22Rv1 (cell line): ENCODE results near the gene LETM1.

Experiments
- ZFX ChIP-seq: fragments of 450-650 bp; IDR thresholded peaks from 2 replicates; pipeline ENCODE4 v1.6.1; 2017; ENCODE audit warnings: antibody characterized with exemption, borderline replicate concordance
- TF ChIP-seq, protein P1 (sequence below): fragments of 450-650 bp; IDR thresholded peaks from 2 replicates; pipeline ENCODE4 v1.5.1; 2017; ENCODE audit warnings: mild to moderate bottlenecking

DNA sequence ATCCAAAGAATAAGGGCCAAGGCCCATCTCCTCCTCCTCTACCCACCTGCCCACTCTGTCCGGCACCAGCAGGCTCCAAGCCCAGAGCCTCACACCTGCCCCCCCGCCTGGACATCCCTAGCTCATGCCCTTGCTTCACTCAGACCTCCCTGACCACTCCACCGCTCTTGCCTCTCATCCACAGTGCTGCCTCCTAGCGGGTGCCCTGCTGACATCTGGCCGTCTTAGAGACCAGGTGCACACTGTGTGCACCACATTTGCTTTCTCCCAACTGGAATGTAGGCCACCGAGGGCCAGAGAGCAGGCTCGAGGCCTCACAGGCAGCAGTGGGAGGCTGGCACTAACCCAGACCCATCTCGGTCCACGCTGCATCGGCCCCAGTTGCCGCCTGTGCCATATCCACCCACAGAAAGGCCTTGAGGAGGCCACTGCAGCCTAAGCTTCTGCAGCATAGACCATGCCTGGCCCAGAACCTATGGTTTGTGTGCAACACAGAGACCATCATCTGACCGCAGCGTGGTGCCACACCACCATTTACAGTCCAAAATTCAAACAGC is 13.5 kb downstream of the LETM1 start:
- TF ChIP-seq, protein P1, sequence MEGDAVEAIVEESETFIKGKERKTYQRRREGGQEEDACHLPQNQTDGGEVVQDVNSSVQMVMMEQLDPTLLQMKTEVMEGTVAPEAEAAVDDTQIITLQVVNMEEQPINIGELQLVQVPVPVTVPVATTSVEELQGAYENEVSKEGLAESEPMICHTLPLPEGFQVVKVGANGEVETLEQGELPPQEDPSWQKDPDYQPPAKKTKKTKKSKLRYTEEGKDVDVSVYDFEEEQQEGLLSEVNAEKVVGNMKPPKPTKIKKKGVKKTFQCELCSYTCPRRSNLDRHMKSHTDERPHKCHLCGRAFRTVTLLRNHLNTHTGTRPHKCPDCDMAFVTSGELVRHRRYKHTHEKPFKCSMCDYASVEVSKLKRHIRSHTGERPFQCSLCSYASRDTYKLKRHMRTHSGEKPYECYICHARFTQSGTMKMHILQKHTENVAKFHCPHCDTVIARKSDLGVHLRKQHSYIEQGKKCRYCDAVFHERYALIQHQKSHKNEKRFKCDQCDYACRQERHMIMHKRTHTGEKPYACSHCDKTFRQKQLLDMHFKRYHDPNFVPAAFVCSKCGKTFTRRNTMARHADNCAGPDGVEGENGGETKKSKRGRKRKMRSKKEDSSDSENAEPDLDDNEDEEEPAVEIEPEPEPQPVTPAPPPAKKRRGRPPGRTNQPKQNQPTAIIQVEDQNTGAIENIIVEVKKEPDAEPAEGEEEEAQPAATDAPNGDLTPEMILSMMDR = no peak
- TF ChIP-seq ZFX = no peak
